Umbilical cord (tissue), 2 donors: ENCODE results near the gene MAT2B. TPM values are rescaled to one million over a fixed set of nuclear protein-coding genes. Genes with fewer than 3 reads are reported as not detected.

Experiments used
- DNase-seq: peaks from one replicate; pipeline ENCODE4 v3.0.0-alpha.2; 2015; ENCODE audit warnings: low spot score
- total RNA-seq: library from RNA; depleted of rRNA; stranded (reverse); fragments of >200 nt; gene quantifications from one replicate; pipeline ENCODE4 v1.2.3, GENCODE V29; 2014; ENCODE audit warnings: low replicate concordance; ENCODE audit not compliant: insufficient read depth

The MAT2B gene
- total RNA-seq, 1 donor from 2014 or later = 84.7 TPM

GRCh38 chr5:163551156-163551555 lies 45.7 kb downstream of the MAT2B start:
- no peak for DNase-seq

- no peak for DNase-seq
Measured at GRCh38 chr5:163552536-163552935, 47.1 kb downstream of the MAT2B start.

GRCh38 chr5:163561339-163561738 lies 55.9 kb downstream of the MAT2B start:
- no peak for DNase-seq

GRCh38 chr5:163562071-163562470 lies 56.7 kb downstream of the MAT2B start:
- DNase-seq = no peak

- DNase-seq = no peak
Measured at GRCh38 chr5:163563112-163563511, 57.7 kb downstream of the MAT2B start.

GRCh38 chr5:163563880-163564279 lies 58.5 kb downstream of the MAT2B start:
- DNase-seq = no peak

GRCh38 chr5:163564321-163564938 lies 59.0 kb downstream of the MAT2B start:
- DNase-seq = peak; percentile 70

GRCh38 chr5:163565492-163565891 lies 60.1 kb downstream of the MAT2B start:
- DNase-seq = no peak

- DNase-seq = peak; percentile 60
Measured at GRCh38 chr5:163565931-163566608, 60.7 kb downstream of the MAT2B start.

- no peak for DNase-seq
Measured at GRCh38 chr5:163566678-163567077, 61.3 kb downstream of the MAT2B start.

- DNase-seq = no peak
Measured at GRCh38 chr5:163567811-163568210, 62.4 kb downstream of the MAT2B start.

Other genes with a start within 250 kb of the MAT2B start
- gene CCNG1, start 68.0 kb upstream of the MAT2B start, total RNA-seq = 194 TPM
- 16.4 TPM for gene NUDCD2, start 45.5 kb upstream of the MAT2B start, total RNA-seq
- gene HMMR, start 45.0 kb upstream of the MAT2B start, total RNA-seq = 5.3 TPM